ENCODE results near the gene MAEL.

The MAEL gene

DNA sequence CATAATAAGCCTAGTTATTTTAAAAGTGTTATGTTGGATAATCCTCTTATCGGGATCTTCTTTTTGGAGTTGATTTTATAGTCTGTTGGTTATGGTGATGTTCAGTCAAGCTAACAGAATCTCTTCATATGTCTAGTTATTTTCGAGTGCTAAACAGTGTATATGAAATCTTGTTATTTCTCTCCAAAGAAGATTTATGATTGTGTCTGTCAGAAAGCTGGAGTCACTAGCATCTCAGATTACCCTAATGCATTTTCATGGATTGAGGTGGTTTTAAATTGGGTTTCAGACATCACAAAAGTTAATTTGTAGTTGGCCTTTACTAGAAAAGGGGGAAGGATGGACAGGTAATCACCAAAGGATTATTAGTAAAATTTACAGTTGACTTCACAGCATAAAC is 13.3 kb downstream of the MAEL start:
- TF ChIP-seq, protein P1, sequence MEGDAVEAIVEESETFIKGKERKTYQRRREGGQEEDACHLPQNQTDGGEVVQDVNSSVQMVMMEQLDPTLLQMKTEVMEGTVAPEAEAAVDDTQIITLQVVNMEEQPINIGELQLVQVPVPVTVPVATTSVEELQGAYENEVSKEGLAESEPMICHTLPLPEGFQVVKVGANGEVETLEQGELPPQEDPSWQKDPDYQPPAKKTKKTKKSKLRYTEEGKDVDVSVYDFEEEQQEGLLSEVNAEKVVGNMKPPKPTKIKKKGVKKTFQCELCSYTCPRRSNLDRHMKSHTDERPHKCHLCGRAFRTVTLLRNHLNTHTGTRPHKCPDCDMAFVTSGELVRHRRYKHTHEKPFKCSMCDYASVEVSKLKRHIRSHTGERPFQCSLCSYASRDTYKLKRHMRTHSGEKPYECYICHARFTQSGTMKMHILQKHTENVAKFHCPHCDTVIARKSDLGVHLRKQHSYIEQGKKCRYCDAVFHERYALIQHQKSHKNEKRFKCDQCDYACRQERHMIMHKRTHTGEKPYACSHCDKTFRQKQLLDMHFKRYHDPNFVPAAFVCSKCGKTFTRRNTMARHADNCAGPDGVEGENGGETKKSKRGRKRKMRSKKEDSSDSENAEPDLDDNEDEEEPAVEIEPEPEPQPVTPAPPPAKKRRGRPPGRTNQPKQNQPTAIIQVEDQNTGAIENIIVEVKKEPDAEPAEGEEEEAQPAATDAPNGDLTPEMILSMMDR (IDR thresholded peaks at IDR 0.05) = no peak
- Histone ChIP-seq H3K27ac (no peak overlapping the region), H3K27me3 (no peaks in the 10 kb centered on the region), H3K36me3 (no peaks in the 10 kb centered on the region), H3K9me3 (no peaks in the 10 kb centered on the region), H3K4me3 (ENCODE audit: low read depth in 1 of 2, low read length in 1 of 2) (no peak overlapping the region), H3K4me1 (ENCODE audit: control insufficient read depth in 1 of 2, insufficient read depth in 1 of 2, low read depth in 1 of 2, low read length in 1 of 2) (no peaks in the 10 kb centered on the region)

DNA sequence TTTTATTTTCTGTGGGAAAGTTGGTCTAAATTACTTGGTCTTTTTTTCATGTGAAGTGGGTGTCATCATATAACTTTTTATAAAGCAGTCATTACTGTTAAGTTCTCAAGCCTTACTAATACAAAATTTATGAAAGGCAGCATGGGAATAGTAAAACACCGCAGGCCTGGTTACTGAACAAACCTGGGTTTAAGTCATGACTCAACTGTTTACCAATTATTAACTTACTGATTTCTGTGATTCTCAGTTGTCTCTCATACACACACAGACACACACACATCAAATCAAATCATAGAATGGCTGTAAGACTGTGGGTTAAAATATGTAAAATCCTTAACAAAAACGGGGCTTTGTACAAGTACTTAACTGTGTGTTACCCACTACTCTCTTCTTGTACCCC is 14.6 kb downstream of the MAEL start:
- no peaks in the 10 kb centered on the region for H3K4me1 ChIP-seq (ENCODE audit: control insufficient read depth in 1 of 2, insufficient read depth in 1 of 2, low read depth in 1 of 2, low read length in 1 of 2)
- H3K27me3 ChIP-seq = no peaks in the 10 kb centered on the region
- TF ChIP-seq, protein P1 (IDR thresholded peaks at IDR 0.05) = no peak
- H3K27ac ChIP-seq = no peak overlapping the region
- no peak overlapping the region for H3K4me3 ChIP-seq (ENCODE audit: low read depth in 1 of 2, low read length in 1 of 2)
- no peaks in the 10 kb centered on the region for H3K36me3 ChIP-seq
- H3K9me3 ChIP-seq = no peaks in the 10 kb centered on the region

DNA sequence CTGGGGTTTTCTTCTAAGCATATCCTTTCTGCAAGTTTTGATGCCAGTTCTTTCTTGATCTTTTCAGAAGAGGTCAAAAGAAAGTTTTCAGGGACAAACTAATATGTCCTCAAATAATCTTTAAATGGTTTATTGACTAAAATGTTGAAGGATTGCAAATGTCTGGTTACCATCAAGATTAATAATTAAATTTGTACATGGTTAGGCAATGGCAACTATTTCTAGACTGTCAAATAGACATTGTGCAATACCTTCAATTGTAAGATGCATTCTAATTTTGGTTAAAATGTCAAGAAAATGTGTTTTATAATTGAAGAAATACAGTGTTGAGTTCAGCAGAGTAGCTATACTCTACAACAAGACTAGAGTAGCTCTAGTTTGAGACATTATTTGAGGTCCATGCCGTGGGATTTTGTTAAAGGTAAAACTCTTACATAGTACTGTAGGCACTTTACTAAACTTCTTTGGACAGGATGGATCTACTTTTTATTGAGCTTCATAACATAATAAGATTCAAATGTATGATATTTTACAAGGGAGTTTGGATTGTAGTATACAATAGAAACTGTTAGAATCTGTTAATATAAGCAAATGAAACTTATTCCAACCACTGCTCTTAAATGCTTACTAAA is 22.6 kb downstream of the MAEL start:
- no peaks in the 10 kb centered on the region for H3K4me1 ChIP-seq (ENCODE audit: control insufficient read depth in 1 of 2, insufficient read depth in 1 of 2, low read depth in 1 of 2, low read length in 1 of 2)
- TF ChIP-seq, protein P1 (IDR thresholded peaks at IDR 0.05) = no peak
- no peaks in the 10 kb centered on the region for H3K9me3 ChIP-seq
- H3K4me3 ChIP-seq (ENCODE audit: low read depth in 1 of 2, low read length in 1 of 2) = no peak overlapping the region
- H3K27ac ChIP-seq = no peak overlapping the region
- H3K27me3 ChIP-seq = no peaks in the 10 kb centered on the region
- no peaks in the 10 kb centered on the region for H3K36me3 ChIP-seq

DNA sequence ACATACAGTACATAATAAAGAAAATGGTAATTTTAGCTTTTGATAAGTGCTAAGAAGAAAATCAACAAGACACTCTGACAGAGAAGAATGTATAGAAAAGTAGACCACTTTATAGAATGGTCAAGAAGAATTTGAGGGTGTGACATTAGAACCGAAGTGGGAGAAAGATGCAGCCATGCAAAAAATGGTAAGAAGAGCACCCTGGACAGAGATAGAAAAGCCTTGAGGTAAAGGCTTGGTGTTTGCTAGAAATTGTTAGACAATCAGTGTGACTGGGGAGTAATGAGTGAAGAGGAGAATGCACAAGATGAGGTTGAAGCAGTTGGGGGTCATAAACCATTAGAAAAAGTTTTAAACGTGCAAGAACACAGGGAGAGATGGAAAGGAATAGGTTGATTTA is 23.5 kb downstream of the MAEL start:
- TF ChIP-seq, protein P1 (IDR thresholded peaks at IDR 0.05) = no peak
- no peaks in the 10 kb centered on the region for H3K27me3 ChIP-seq
- no peak overlapping the region for H3K27ac ChIP-seq
- H3K4me1 ChIP-seq (ENCODE audit: control insufficient read depth in 1 of 2, insufficient read depth in 1 of 2, low read depth in 1 of 2, low read length in 1 of 2) = no peaks in the 10 kb centered on the region
- H3K9me3 ChIP-seq = no peaks in the 10 kb centered on the region
- no peak overlapping the region for H3K4me3 ChIP-seq (ENCODE audit: low read depth in 1 of 2, low read length in 1 of 2)
- no peaks in the 10 kb centered on the region for H3K36me3 ChIP-seq

DNA sequence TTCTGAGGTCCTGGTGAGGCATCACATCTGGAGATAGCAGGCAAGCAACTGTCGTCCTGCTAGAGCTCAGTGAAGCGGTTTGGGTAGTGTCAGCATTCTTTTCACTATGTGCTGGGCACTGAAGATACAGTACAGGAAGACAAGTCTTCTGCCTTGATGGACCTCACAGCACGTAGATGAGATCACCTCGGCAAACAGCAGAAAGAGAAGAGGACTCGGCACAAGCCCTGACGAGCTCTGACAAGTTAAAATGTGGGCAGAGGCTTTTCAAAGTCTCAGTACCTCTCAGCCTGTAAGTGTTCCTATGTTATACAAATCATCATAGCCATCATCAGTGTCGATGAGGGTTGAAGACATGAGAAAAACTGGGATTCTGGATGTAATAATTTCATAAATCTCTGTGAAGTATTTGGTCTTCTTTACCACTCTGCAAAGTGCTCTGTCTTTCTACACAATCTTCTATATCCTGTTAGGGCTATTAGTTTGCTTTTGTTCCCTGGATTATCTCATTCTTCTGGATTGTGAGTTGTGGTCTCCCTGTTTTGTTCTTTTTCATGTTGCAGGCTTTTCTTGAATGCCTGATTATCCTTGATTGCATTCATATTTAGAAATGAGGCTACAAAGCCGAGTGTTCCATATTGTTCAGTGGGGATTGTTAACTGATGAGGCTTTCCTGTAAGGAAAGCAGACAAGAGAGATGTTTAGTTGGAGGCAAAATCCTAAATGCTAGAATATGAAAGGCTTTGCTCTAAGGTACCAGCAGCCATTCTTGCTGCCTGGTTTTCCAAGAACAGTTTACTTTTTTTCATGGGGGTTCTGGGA is 24.2 kb downstream of the MAEL start:
- H3K9me3 ChIP-seq = no peaks in the 10 kb centered on the region
- no peak overlapping the region for H3K4me3 ChIP-seq (ENCODE audit: low read depth in 1 of 2, low read length in 1 of 2)
- no peaks in the 10 kb centered on the region for H3K27me3 ChIP-seq
- no peaks in the 10 kb centered on the region for H3K4me1 ChIP-seq (ENCODE audit: control insufficient read depth in 1 of 2, insufficient read depth in 1 of 2, low read depth in 1 of 2, low read length in 1 of 2)
- H3K36me3 ChIP-seq = no peaks in the 10 kb centered on the region
- no peak overlapping the region for H3K27ac ChIP-seq
- TF ChIP-seq, protein P1 (IDR thresholded peaks at IDR 0.05) = no peak

Data from neutrophil (primary cell).